ENCODE data around the gene TMEM245.

The TMEM245 gene

DNA sequence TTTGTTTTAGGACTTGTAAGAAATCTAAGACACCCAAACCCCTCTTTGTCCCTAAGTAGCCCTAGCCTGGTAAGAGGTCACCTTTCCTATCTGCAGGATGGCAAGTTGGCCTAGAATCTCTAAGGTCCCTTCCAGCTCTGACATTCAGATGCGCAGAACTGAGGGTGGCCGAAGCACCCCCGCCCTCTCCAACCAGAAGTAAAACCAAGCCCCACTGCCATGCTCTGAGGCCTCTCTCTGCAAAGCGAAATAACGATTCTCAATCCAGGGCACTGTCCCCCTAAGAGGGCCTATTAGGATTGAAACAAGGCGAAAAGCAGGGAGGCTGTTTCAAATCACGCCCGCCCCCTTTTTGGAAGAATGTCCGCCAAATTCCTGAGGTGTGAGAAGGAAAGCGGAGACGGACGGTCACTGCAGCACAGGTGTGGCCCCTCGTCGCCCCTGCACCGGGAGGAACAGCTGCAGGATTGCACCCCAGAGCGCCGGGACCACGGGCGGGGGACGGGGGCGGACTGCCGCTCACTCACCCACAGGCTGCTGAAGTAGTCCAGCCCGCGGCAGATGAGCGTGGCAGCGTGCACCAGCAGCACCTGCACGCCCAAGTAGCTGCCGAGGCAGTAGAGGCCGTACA, 824 bp downstream of the TMEM245 start:
- peak overlapping the region; percentile 64 for H3K27ac ChIP-seq (ENCODE audit: low read depth, low read length)
- H3F3A ChIP-seq (ENCODE audit: control insufficient read depth, insufficient read depth) = no peaks in the 10 kb centered on the region
- peaks cover 48% of the 10 kb centered on the region for H3K4me1 ChIP-seq (ENCODE audit: control insufficient read depth, low read length)
- peaks cover 62% of the 10 kb centered on the region for H3K79me2 ChIP-seq (ENCODE audit: control insufficient read depth, low read length)
- peaks cover 35% of the 10 kb centered on the region for H4K20me1 ChIP-seq (ENCODE audit: control insufficient read depth, insufficient read depth, low read depth, low read length)
- no peaks in the 10 kb centered on the region for H3K9me3 ChIP-seq (ENCODE audit: control insufficient read depth, insufficient read depth, low read length)
- H3K4me2 ChIP-seq (ENCODE audit: low read length) = peak overlapping the region; percentile 100
- H3K4me3 ChIP-seq (ENCODE audit: low read length) = peak overlapping the region; percentile 85
- 0 out of 2 replicates have a peak, but pooled peaks cover 3% of the 10 kb centered on the region for H3K9me2 ChIP-seq (replicated peaks; ENCODE audit: control insufficient read depth, low read length)
- no peak for TF ChIP-seq EZH2phosphoT487 (IDR thresholded peaks at IDR 0.05; ENCODE audit: borderline replicate concordance, low read length)
- TF ChIP-seq, protein P1, sequence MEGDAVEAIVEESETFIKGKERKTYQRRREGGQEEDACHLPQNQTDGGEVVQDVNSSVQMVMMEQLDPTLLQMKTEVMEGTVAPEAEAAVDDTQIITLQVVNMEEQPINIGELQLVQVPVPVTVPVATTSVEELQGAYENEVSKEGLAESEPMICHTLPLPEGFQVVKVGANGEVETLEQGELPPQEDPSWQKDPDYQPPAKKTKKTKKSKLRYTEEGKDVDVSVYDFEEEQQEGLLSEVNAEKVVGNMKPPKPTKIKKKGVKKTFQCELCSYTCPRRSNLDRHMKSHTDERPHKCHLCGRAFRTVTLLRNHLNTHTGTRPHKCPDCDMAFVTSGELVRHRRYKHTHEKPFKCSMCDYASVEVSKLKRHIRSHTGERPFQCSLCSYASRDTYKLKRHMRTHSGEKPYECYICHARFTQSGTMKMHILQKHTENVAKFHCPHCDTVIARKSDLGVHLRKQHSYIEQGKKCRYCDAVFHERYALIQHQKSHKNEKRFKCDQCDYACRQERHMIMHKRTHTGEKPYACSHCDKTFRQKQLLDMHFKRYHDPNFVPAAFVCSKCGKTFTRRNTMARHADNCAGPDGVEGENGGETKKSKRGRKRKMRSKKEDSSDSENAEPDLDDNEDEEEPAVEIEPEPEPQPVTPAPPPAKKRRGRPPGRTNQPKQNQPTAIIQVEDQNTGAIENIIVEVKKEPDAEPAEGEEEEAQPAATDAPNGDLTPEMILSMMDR (IDR thresholded peaks at IDR 0.05; ENCODE audit: low read depth, low read length, poor library complexity, severe bottlenecking) = no peak
- no peaks in the 10 kb centered on the region for H3K27me3 ChIP-seq (ENCODE audit: control insufficient read depth, low read length)
- peaks cover 35% of the 10 kb centered on the region for H3K36me3 ChIP-seq (ENCODE audit: control insufficient read depth, low read length)

DNA sequence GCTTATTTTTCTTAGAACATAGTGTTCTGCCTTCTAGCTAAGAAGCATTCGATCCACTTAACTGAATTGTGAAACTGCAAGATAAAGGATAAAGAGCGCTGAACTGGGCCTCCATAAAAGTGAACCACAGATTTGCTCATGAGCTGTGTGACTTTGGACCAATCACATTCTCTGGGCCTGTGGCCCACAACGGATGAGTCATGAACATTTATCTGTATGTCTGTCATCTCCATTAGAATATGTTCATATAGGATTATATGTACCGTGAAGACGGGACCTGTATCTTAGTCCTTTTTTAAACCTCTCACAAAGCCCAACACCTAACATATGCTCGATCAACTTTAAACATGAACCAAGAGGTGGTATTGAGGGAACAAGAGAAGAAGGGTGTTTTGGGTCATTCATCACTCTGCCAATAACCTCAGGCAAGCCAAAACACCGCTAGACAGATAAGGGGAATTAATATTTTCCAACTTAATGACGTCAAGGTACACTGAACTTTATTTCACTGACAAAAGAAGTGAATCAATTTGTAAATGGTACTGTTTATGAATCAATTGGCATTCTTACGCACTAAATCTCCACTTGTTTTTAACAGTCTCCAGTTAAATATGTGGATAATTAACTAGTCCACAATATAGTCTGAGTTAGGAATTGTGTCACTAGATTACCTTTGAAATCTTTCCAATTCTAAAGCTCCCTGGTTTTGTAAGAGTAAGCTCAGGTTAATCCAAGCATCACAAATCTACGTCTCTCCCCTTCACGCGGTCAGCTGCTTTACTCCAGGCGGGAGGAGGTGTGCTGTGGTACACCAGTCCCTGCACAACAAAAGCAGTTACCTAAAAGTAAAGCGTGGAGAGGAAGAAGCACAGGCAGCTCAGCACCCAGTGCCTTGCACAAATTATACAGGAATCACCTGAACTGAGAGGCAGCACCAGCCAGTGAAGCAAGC, 1.6 kb downstream of the TMEM245 start:
- peak overlapping the region; percentile 85 for H3K4me3 ChIP-seq (ENCODE audit: low read length)
- H3F3A ChIP-seq (ENCODE audit: control insufficient read depth, insufficient read depth) = no peaks in the 10 kb centered on the region
- 0 out of 2 replicates have a peak, but pooled peaks cover 3% of the 10 kb centered on the region for H3K9me2 ChIP-seq (replicated peaks; ENCODE audit: control insufficient read depth, low read length)
- H3K27me3 ChIP-seq (ENCODE audit: control insufficient read depth, low read length) = no peaks in the 10 kb centered on the region
- no peak for TF ChIP-seq EZH2phosphoT487 (IDR thresholded peaks at IDR 0.05; ENCODE audit: borderline replicate concordance, low read length)
- TF ChIP-seq, protein P1 (IDR thresholded peaks at IDR 0.05; ENCODE audit: low read depth, low read length, poor library complexity, severe bottlenecking) = no peak
- H3K9me3 ChIP-seq (ENCODE audit: control insufficient read depth, insufficient read depth, low read length) = no peaks in the 10 kb centered on the region
- H4K20me1 ChIP-seq (ENCODE audit: control insufficient read depth, insufficient read depth, low read depth, low read length) = peaks cover 35% of the 10 kb centered on the region
- H3K36me3 ChIP-seq (ENCODE audit: control insufficient read depth, low read length) = peaks cover 35% of the 10 kb centered on the region
- H3K4me2 ChIP-seq (ENCODE audit: low read length) = peak overlapping the region; percentile 100
- H3K27ac ChIP-seq (ENCODE audit: low read depth, low read length) = no peak overlapping the region
- H3K79me2 ChIP-seq (ENCODE audit: control insufficient read depth, low read length) = peaks cover 70% of the 10 kb centered on the region
- peaks cover 56% of the 10 kb centered on the region for H3K4me1 ChIP-seq (ENCODE audit: control insufficient read depth, low read length)

DNA sequence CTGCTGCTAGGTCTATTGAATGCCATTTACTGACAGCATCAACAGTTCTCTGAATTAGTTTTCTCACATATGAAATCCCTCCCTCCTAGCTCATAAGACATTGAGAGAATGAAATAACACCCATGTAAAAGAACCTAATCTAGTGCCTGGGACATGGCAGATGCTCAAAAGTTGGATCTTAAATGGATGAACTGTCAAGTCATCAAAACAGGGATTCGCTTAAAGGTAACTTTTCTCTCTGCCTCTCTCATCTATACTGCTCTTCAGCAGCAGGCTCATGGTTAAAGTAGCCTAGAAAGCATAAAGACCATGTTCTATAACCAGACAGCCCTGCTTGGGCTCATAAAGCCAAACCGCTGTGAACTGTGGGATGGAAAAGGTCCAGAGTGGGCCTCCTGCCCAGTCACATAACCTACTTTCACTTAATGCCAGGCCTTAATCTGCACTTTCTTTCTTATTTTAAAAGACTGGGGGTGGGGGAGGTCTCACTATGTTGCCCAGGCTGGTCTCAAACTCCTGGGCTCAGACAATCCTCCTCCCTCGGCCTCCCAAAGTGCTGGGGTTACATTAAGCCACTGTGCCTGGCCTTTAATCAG, 3.7 kb downstream of the TMEM245 start:
- peaks cover 35% of the 10 kb centered on the region for H3K36me3 ChIP-seq (ENCODE audit: control insufficient read depth, low read length)
- H4K20me1 ChIP-seq (ENCODE audit: control insufficient read depth, insufficient read depth, low read depth, low read length) = peaks cover 43% of the 10 kb centered on the region
- H3K9me2 ChIP-seq (replicated peaks; ENCODE audit: control insufficient read depth, low read length) = 0 out of 2 replicates have a peak, but pooled peaks cover 3% of the 10 kb centered on the region
- no peak overlapping the region for H3K4me3 ChIP-seq (ENCODE audit: low read length)
- H3K9me3 ChIP-seq (ENCODE audit: control insufficient read depth, insufficient read depth, low read length) = no peaks in the 10 kb centered on the region
- H3K27ac ChIP-seq (ENCODE audit: low read depth, low read length) = no peak overlapping the region
- H3K4me1 ChIP-seq (ENCODE audit: control insufficient read depth, low read length) = peaks cover 77% of the 10 kb centered on the region
- 0 out of 2 replicates have a peak overlapping the region, but pooled peaks have one; percentile 3 for H3K4me2 ChIP-seq (ENCODE audit: low read length)
- H3F3A ChIP-seq (ENCODE audit: control insufficient read depth, insufficient read depth) = peaks cover 8% of the 10 kb centered on the region
- no peak for TF ChIP-seq EZH2phosphoT487 (IDR thresholded peaks at IDR 0.05; ENCODE audit: borderline replicate concordance, low read length)
- TF ChIP-seq, protein P1 (IDR thresholded peaks at IDR 0.05; ENCODE audit: low read depth, low read length, poor library complexity, severe bottlenecking) = no peak
- H3K27me3 ChIP-seq (ENCODE audit: control insufficient read depth, low read length) = no peaks in the 10 kb centered on the region
- peaks cover 91% of the 10 kb centered on the region for H3K79me2 ChIP-seq (ENCODE audit: control insufficient read depth, low read length)

Data from DOHH2 (cell line).